Type B pancreatic cell (in vitro differentiated cells): Measurements from ENCODE around the gene ATP5F1C. TPM values are rescaled to one million over a fixed set of nuclear protein-coding genes. Genes with fewer than 3 reads are reported as not detected.
A peak's percentile ranks its signal among the peaks of the same experiment; 100 is the strongest.

Experiments
- DNase-seq: peaks from one replicate; pipeline ENCODE4 v3.0.0; 2021; ENCODE audit warnings: mixed read lengths; ENCODE audit not compliant: unreplicated experiment; ENCODE audit errors: extremely low spot score
- H3K27ac Mint-ChIP-seq: 2 replicates; pipeline ENCODE4 v1.8.0; 2021; ENCODE audit warnings: mild to moderate bottlenecking, mixed read lengths
- H3K27me3 Mint-ChIP-seq: 2 replicates; pipeline ENCODE4 v1.8.0; 2021; ENCODE audit warnings: mixed read lengths
- H3K36me3 Mint-ChIP-seq: 2 replicates; pipeline ENCODE4 v1.8.0; 2021; ENCODE audit warnings: mixed read lengths
- H3K4me1 Mint-ChIP-seq: one replicate; pipeline ENCODE4 v1.8.0; 2021; ENCODE audit warnings: mixed read lengths; ENCODE audit not compliant: unreplicated experiment
- H3K4me3 Mint-ChIP-seq: 2 replicates; pipeline ENCODE4 v1.8.0; 2021; ENCODE audit warnings: mild to moderate bottlenecking, mixed read lengths
- H3K9me3 Mint-ChIP-seq: 2 replicates; pipeline ENCODE4 v1.8.0; 2021; ENCODE audit warnings: mixed read lengths
- total RNA-seq: library from RNA; stranded (reverse); gene quantifications from 2 replicates; pipeline ENCODE4 v1.2.1, GENCODE V29; 2021; ENCODE audit warnings: low replicate concordance
- TF ChIP-seq, protein P1 (sequence below): fragments of 200-600 bp; sonication (generic); conservative IDR thresholded peaks from 2 replicates; pipeline ENCODE4 v1.5.0; 2021; ENCODE audit warnings: antibody characterized with exemption, mild to moderate bottlenecking

Gene ATP5F1C
- total RNA-seq, 1 donor from 2014 or later: 244 TPM

DNA sequence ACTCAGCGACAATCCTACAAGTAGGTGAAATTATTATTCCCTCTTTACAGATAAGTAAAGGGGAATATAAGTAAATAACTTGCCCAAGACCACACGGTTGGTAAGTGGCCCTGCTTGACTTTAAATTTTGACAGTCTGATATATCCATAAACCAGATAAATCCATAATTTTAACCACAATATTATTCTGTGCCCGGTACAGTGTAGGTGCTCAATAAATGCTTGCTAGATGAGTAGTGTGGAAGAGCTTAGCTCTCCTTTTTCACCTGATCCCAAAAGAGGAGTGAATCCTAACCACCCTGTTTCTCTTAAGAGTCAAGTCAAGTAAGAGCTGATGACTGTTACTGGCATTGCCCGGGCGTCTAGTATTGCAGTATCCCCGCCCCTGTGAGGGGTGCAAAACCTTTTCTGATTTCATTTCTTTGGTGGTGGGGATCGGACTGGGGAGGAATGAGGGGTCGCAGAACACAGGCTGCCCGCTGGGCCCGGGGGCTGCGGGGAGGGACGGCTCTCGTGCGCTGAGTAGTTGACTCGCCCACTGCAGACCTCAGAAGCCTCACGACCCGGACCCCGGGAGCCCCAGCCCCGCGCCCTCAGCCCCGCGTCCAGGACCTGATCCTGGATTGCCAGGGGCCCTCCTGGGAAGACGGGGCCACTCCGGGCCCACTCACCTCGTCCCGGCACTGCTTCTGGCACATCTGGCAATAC, 674 bp upstream of the ATP5F1C start:
- no peaks in the 10 kb centered on the region for H3K27me3 Mint-ChIP-seq
- TF ChIP-seq, protein P1, sequence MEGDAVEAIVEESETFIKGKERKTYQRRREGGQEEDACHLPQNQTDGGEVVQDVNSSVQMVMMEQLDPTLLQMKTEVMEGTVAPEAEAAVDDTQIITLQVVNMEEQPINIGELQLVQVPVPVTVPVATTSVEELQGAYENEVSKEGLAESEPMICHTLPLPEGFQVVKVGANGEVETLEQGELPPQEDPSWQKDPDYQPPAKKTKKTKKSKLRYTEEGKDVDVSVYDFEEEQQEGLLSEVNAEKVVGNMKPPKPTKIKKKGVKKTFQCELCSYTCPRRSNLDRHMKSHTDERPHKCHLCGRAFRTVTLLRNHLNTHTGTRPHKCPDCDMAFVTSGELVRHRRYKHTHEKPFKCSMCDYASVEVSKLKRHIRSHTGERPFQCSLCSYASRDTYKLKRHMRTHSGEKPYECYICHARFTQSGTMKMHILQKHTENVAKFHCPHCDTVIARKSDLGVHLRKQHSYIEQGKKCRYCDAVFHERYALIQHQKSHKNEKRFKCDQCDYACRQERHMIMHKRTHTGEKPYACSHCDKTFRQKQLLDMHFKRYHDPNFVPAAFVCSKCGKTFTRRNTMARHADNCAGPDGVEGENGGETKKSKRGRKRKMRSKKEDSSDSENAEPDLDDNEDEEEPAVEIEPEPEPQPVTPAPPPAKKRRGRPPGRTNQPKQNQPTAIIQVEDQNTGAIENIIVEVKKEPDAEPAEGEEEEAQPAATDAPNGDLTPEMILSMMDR: no peak
- no peak overlapping the region for H3K27ac Mint-ChIP-seq
- DNase-seq: no peak
- H3K4me3 Mint-ChIP-seq: no peak overlapping the region
- H3K9me3 Mint-ChIP-seq: no peaks in the 10 kb centered on the region
- peaks cover 19% of the 10 kb centered on the region for H3K36me3 Mint-ChIP-seq
- peaks cover 25% of the 10 kb centered on the region for H3K4me1 Mint-ChIP-seq

DNA sequence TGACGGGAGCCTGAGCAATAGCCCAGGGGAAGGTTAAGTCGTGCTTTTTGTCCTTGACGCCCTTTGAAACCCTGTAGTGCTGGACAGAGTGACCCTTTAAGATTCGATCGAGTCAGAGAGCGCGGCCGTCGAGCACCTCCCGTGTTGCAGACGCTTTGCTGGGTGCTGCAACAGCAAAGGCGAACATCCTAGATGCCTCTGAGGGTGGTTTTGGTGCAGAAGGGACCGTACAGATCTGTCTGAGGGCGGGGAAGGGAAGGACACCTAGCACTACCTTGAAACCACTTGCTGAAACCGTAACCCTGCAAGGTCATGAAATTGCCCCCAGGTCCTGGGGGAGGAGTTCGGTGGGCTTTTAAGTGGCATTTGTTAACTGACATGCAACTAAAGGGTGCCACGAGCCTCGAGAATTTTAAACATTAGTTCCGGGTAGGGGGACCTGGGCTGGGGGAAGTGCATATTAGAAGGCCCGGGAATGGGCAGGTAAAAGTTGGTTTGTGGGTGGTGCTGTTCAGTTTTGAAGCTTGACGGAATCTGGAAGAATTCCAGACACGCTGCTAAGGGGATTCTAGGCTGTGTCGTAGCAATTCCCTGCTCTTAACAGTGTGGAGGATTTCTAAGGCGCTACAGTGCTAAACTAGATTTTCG, 786 bp downstream of the ATP5F1C start:
- Mint-ChIP-seq H3K4me3 (no peak overlapping the region), H3K36me3 (peaks cover 20% of the 10 kb centered on the region), H3K27ac (no peak overlapping the region), H3K9me3 (no peaks in the 10 kb centered on the region), H3K27me3 (no peaks in the 10 kb centered on the region), H3K4me1 (peaks cover 26% of the 10 kb centered on the region)
- TF ChIP-seq, protein P1: no peak
- DNase-seq: no peak

DNA sequence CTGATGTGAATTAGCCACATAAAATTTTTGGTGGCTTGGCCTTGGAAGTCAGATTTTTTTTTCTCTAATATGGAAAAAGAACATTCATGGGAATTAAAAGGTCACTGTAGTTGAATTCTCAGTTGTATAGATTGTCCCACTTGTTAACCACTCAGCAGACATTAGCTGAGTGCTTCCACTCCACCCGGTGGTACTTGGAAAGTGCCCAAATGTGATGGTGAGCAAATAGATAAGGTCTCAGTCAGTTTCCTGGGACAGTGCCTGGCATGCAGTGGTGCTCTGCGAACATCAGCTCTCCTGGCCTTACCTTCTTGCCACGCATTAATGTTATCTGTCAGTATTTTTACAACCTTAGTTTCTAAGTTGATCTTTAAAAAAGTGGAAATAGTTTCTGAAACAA, 1.4 kb downstream of the ATP5F1C start:
- H3K27me3 Mint-ChIP-seq: no peaks in the 10 kb centered on the region
- no peak overlapping the region for H3K4me3 Mint-ChIP-seq
- TF ChIP-seq, protein P1: no peak
- no peak overlapping the region for H3K27ac Mint-ChIP-seq
- H3K9me3 Mint-ChIP-seq: no peaks in the 10 kb centered on the region
- H3K36me3 Mint-ChIP-seq: peaks cover 20% of the 10 kb centered on the region
- peaks cover 32% of the 10 kb centered on the region for H3K4me1 Mint-ChIP-seq
- DNase-seq: no peak

DNA sequence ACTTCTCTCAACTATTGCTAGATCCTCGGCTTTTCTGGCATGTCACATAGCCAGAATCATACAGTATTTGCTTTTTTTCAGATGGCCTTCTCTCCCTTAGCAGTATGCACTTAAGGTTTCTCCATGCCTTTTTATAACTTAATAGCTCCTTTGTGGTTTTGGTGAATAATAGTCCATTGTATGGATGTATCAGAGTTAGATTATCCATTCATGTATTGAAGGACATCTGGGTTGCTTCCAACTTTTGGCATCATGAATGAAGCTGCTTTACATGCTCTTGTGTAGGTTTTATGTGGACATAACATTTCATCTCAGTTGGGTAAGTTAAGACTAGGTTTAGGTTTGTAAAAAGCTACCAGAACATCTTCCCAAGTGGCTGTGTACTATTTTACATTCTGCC, 4.6 kb downstream of the ATP5F1C start:
- TF ChIP-seq, protein P1: no peak
- Mint-ChIP-seq H3K27ac (peak overlapping the region; percentile 37), H3K36me3 (peaks cover 37% of the 10 kb centered on the region), H3K4me3 (peak overlapping the region; percentile 15), H3K4me1 (peaks cover 36% of the 10 kb centered on the region), H3K9me3 (no peaks in the 10 kb centered on the region), H3K27me3 (no peaks in the 10 kb centered on the region)
- DNase-seq: no peak

DNA sequence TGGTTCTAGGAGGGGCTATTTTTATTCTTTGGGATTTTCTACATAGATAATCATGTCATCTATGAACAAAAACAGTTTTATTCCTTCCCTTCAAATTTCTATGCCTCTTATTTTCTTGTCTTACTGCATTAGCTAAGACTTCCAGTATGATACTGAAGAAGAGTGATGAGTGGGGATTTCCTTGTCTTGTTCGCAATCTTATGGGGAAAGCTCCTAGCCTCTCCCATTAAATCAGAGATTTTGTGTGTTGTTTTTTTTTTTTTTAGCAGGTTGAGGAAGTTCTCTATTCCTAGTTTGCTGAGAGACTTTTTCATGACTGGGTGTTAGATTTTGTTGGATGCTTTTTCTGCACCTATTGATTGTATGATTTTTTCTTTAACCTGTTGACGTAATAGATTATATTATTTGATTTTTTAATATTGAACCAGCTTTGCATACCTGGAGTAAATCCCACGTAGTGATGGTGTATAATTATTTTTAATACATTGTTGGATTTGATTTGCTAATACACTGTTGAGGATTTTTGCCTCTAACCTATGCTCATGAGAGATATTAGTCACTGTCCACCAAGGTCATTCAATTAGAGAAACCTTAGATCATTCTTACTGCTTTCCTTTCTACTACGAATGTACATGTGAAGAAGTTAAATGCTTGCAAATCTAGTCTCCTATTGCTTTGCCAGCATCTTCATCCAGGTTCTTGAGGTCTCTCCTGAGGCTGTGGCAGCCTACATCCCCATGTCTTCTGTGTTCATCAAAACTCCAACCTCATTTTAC, 6.5 kb downstream of the ATP5F1C start:
- Mint-ChIP-seq H3K27ac (no peak overlapping the region), H3K9me3 (no peaks in the 10 kb centered on the region), H3K36me3 (peaks cover 41% of the 10 kb centered on the region), H3K27me3 (no peaks in the 10 kb centered on the region), H3K4me3 (no peak overlapping the region), H3K4me1 (peaks cover 30% of the 10 kb centered on the region)
- TF ChIP-seq, protein P1: no peak
- DNase-seq: no peak
